ENCODE measurements around the gene PIP4K2C. TPM values are rescaled to one million over a fixed set of nuclear protein-coding genes. Genes with fewer than 3 reads are reported as not detected.
A peak's percentile ranks its signal among the peaks of the same experiment; 100 is the strongest.

PIP4K2C gene
- total RNA-seq, 1 experiment from 2014 or later = 37.1 TPM

- no peak for DNase-seq
- Histone ChIP-seq H3K27me3 (ENCODE audit: insufficient read depth, low read length) (no peaks in the 10 kb centered on the region), H3T11ph (ENCODE audit: low read length) (no peak overlapping the region), H4K8ac (replicated peaks; ENCODE audit: insufficient read length, low read depth, low read length) (no peak overlapping the region), H3K56ac (ENCODE audit: insufficient read length, low read depth, low read length) (no peak overlapping the region), H3K4me2 (ENCODE audit: insufficient read depth, insufficient read length, low read length) (no peak overlapping the region), H3K9me3 (ENCODE audit: control insufficient read depth, low read depth, low read length) (no peaks in the 10 kb centered on the region), H2BK20ac (ENCODE audit: low read depth, low read length, poor library complexity, severe bottlenecking) (no peak overlapping the region), H3K4ac (ENCODE audit: low read depth, low read length) (no peak overlapping the region), H2AFZ (ENCODE audit: low read length) (no peak overlapping the region), H3K23me2 (ENCODE audit: insufficient read length, low read depth, low read length, poor library complexity, severe bottlenecking) (peaks cover 35% of the 10 kb centered on the region), H4K5ac (ENCODE audit: insufficient read length, low read depth, low read length) (no peak overlapping the region), H2BK120ac (ENCODE audit: low read depth, low read length, poor library complexity, severe bottlenecking) (no peak overlapping the region), H3K9ac (ENCODE audit: extremely low read depth, insufficient read length, low read length) (no peak overlapping the region), H2BK15ac (ENCODE audit: low read depth, low read length) (no peak overlapping the region), H3K27ac (ENCODE audit: insufficient read length, low read depth, low read length) (no peak overlapping the region), H3K79me1 (ENCODE audit: insufficient read depth, low read depth, low read length, poor library complexity, severe bottlenecking) (no peaks in the 10 kb centered on the region), H2BK5ac (ENCODE audit: insufficient read length, low read length) (no peak overlapping the region), H4K91ac (ENCODE audit: insufficient read length, low read depth, low read length) (no peak overlapping the region), H3K23ac (ENCODE audit: insufficient read length, low read depth, low read length) (no peak overlapping the region), H3K18ac (ENCODE audit: insufficient read length, low read depth, low read length) (no peak overlapping the region), H2AK5ac (ENCODE audit: insufficient read length, low read length) (no peak overlapping the region), H2BK12ac (ENCODE audit: insufficient read length, low read depth, low read length) (no peak overlapping the region), H3K4me1 (ENCODE audit: insufficient read depth, low read length) (peaks cover 3% of the 10 kb centered on the region), H3K79me2 (ENCODE audit: insufficient read depth, low read length) (no peaks in the 10 kb centered on the region), H4K20me1 (ENCODE audit: control insufficient read depth, insufficient read depth, insufficient read length) (no peaks in the 10 kb centered on the region), H3K14ac (ENCODE audit: insufficient read depth, low read length) (no peak overlapping the region)
- WGBS (ENCODE audit: extremely low coverage, insufficient read length, low lambda C conversion rate) = no CpG with 5 or more reads among the region's 11 CpGs
- no peak overlapping the region for H3K27ac Mint-ChIP-seq
- no peak for TF ChIP-seq CTCF (conservative IDR thresholded peaks at IDR 0.05)
- H3K36me3 Mint-ChIP-seq (ENCODE audit: insufficient read depth in 1 of 3, low read depth in 3 of 3) = peaks cover 9 to 34% (median 29%) of the 10 kb centered on the region in 3 experiments
- no peaks in the 10 kb centered on the region; a peak in 1 of 5 replicates for H3K9me3 Mint-ChIP-seq
- peak overlapping the region in 1 of 2 experiments; percentile 39; a peak in 1 of 5 replicates for H3K4me3 Mint-ChIP-seq
- peaks cover 37 to 40% of the 10 kb centered on the region in 2 experiments for H3K4me1 Mint-ChIP-seq
- H3K27me3 Mint-ChIP-seq (ENCODE audit: low read depth) = peaks cover 8% of the 10 kb centered on the region
Measured at GRCh38 chr12:57606821-57607220, 15.8 kb downstream of the PIP4K2C start.

Measured in H9 (cell line).